NCI-H524 (cell line): Measurements from ENCODE around the gene LRP2BP.

ENCODE experiments used
- DNase-seq, 2 experiments: peaks; one replicate each; lab custom pipeline; 2025; lab: John Stamatoyannopoulos, UW

LRP2BP gene

DNA sequence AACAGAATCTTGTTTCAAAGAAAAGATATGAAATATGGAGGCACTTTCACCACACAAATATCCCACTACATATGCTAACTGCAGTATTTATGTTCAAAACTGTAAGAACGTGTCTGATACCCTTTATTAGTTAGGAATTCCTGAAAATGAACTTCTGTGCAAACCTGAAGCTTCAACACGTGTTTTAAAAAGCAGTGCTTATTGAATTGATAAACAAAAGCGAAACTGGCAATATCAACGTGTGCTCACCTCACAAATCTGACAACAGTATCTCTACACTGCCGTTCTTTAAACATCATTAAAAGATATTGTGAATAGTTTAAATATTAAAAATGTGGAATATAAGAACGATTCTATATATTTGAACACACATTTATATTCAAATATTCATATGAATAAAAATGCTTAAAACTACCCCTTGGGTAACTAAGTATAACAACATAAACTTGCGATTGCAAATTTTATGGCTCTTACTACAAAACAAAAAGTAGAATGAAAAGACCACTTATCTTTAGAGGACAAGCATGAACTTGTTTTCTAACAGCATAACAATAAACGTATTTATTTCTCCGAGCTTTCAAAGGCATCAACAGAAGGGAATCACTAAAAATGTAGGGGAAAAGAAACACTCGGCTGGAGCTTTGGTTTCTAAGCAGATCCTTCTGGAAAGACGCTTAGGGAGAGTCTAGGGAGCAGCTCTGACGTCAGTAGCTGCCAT lies at the start of gene LRP2BP:
Gene LRP2BP (minus strand): TSS at position 687 of the 718 bp plus-strand sequence. CDS start 17,738 bp downstream, outside the sequence.
- DNase-seq = no peak

DNA sequence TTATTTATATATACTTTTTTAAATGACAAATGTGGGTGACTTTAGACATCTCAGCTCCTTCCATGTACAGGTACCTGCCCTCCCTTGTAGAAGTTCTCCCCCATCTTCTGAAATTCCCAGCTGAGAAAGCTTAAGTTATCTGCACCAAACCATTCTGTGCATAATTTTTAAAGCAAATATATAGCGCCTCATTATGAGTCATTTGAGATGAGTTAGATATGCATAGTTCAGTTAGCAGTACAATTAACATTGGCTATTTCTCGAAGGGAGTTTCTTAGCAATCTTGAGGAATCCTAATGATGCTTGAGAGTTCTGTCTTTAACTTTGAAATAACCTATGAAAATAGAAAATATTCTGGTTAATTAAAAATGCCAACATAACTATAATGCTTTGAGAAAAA lies 49.5 kb upstream of the LRP2BP start:
- no peak for DNase-seq

DNA sequence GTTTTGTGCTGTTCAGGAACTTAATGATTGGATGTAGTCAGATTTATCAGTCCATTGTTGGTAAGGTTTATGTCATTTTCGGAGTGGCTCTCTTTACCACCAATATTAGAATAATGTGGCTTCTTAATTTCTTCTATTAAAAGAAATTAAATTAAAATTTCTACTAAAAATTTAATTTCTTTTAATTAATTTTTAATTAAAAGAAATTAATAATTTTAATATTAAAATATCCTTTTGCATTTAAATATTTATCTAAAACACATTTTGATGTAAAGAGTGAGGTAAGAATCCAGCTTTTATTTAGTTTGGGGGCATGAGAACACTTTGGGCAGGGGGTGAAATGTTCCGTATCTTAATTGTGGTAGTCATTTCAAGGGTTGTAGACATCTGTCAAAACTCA lies 45.8 kb upstream of the LRP2BP start:
- DNase-seq = no peak

DNA sequence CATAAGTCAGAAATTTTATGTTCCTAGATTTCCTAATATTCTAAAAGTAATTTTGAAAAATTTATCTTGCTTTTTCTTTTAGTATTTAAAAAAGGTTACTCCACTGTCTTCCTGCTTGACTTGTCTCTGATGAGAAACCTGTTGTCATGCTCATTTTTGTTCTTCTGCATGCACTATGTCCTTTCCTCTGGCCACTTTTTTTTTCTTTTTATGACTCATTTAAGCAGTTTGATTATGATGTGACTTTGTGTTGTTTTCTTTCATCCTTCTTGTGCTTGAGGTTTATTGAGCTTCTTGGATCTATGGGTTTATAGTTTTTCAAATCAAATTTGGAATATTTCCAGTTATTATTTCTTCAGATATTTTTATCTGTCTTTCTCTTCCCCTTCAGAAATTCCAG lies 42.1 kb upstream of the LRP2BP start:
- DNase-seq = no peak

DNA sequence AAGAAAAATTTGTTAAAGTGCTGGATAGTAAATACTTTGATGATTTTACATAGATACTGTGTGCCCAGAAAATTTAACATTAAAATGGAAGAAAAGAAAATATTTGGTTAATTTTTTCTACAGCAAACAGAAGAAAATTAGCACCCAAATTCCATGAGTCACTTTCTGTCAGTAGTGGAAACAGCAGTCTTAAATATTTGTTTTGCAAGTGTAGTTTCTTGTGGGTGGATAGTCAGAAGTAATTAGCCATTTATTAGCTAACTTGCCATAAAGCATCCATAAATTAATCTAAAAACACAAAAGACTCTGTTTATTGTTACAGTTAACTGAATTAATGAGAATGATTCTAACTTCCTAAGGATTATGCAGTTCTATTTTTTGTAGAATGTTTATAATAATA lies 39.7 kb upstream of the LRP2BP start:
- no peak for DNase-seq

DNA sequence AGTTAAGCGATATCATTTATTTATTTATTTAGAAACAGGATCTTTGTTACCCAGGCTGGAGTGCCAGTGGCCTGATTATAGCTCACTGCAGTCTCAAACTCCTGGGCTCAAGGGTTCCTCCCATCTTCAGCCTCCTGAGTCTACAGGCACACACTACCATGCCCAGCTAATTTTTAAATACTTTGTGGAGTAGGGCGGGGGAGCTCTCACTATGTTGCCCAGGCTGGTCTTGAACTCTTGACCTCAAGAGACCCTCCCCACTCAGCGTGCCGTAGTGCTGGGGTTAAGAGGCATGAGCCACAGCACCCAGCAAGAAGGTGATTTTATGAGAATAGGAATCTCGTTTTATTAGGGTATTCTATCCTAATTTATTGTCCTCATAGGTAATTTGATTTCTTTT lies 33.9 kb upstream of the LRP2BP start:
- DNase-seq = no peak

DNA sequence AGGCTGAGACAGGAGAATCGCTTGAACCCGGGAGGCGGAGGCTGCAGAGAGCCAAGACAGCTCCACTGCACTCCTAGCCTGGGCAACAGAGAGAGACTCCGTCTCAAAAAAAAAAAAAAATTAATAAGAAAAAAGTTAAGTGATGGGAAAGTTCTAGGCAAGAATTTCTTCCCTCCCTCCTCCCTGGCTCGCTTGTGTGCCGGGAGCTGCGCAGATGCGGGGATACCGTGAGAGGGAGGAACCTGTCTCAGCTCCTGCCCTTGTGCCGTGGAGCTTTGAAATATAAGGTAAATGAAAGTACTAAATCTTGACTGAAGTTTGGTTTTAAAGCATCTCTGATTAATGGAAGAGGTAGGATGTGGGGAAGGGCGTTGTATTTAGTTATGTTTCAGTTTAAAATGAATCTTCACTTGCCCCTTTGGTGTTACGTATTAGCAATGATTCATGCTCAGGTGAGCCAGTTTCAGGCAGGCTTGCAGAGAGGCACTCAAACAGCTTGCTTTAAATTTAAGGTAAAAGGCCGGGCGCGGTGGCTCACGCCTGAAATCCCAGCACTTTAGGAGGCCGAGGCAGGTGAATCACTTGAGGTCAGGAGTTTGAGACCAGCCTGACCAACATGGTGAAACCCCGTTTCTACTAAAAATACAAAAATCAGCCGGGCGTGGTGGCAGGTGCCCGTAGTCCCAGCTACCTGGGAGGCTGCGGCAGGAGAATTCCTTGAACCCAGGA lies 31.4 kb upstream of the LRP2BP start:
- DNase-seq = no peak

DNA sequence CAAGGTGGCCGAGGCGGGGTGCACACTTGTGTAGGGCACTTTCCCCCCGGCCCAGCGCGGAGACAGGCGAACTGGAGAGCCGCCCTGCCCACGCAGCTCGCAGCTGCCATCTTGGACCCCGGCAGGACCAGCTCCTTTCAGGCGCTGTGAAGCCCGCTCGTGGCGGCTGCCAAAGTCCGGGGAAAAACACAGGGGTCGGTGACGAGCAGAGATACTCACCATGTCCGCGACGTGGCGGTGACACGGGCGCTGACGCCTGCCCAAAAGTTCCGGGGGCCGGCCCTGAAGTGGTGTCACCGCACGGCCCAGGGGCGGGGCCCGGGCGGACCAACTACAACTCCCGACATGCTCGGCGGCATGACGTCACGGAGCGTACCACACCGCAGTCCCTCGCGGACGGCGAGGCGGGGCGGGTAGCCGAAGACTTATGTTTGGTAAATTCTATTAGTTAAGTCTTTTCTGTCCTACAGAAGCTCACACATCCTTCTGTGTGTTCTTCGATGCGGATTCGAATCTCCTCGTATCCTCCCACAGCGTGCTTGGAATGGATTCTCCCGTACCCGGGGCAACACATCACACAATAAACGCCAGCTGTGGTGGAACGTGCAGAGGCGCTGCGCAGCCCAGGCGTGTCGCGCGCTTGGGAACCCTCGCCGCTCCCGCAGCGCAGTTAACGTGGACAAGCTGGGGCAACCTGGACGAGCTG lies 30.1 kb upstream of the LRP2BP start, which contains the start of gene UFSP2:
Gene UFSP2 (minus strand): TSS at position 318 of the 706 bp plus-strand sequence. CDS start 96 bp downstream, at position 222.
- peak; percentile 69 to 78 for DNase-seq

DNA sequence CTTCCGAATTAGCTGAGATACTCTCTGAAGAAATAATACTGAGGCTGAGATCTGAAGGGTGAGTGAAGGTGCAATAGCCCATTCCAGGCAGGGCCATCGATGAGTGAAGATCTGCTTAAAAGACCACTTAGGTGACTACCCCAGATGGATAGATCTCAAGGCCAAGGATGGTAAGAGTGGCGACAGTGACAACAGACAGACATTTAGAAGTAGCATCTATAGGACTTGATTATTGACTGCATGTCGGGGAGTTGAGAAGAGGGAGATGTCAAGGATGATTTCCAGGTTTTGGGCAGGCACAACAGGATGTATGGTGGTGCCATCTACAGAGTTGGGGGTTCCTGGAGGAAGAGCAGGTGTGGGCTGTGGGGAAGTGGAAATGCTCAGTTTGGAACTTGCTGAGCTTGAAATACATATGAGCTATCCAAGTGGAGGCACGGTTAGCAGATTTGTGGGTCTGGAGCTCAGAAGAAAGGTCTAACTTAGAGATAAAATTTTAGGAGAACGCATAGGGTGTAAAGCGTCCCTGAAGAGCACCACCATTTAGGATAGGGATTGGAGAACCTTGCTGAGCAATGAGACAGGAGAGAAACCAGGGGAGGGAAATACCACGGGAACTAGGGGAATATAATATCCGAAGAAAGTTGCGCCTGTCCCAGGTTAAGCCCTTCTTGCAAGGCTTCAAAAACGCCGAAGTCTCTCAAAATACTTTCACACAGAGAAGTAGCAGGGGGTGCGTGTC lies 29.4 kb upstream of the LRP2BP start:
- DNase-seq = no peak

DNA sequence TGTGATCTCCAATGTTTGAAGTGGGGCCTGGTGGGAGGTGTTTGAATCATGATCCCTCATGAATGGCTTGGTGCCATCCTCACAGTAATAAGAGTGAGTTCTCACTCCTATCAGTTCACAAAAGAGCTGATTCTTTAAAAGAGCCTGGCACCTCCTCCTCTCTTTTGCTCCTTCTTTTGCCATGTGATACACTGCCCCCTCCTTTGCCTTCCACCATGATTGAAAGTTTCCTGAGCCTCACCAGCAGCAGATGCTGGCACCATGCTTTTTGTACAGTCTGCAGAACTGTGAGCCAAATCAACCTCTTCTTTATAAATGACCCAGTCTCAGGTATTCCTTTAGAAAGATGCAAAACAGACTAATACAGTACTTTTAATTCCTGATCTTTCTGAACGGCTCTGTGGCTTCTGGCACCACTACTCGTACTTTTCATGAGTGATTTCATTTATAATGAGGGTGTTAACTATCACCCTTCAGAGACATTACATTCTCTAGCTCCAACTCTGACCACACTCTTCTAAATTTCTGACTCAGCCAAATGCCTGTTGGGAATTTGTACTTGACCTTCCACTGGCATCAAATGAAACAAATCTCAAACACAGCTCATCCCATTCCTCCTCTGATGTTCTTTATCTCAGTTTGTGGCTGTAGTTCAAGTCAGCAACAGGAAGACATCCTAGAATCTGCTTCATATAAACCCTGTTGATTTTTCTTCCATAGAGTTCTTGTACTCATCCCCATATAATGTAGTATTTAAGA lies 25.8 kb upstream of the LRP2BP start:
- no peak for DNase-seq

DNA sequence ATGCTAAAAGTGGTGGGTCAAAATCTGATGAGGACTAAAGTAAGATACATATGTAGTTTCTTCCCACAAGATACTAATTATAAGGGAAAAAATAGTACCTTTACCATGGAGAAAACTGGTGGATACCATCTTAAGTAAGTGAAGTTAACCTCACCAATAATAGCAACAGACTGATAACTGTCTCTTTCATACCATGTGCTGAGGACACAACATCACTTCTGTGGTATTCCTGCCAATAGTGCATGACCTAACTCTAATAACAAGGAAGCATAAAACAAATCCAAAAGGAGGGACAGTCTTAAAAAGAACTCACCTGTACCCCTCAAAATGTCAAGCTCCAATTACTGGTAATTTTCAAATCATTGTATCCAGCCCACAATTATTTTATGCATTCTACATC lies 21.2 kb upstream of the LRP2BP start:
- no peak for DNase-seq

DNA sequence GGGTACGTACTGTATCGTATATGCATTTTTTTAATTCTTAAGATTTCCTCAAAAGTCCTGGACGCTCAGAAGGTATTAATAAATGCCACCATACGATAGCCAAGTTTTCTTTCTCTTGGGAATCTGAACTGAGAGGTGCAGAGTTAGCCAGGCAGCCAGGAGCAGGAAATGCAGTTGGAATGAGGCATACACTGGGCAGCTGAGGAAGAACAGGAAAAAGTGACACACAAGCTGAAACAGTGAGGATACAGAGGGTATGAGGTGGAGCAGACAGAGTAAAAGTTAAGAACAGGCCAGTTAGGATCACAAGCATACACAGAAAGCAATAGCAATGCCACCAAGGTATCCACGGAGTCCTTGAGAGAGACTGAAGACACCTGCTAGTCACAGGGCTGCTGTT lies 16.7 kb upstream of the LRP2BP start:
- DNase-seq = no peak

DNA sequence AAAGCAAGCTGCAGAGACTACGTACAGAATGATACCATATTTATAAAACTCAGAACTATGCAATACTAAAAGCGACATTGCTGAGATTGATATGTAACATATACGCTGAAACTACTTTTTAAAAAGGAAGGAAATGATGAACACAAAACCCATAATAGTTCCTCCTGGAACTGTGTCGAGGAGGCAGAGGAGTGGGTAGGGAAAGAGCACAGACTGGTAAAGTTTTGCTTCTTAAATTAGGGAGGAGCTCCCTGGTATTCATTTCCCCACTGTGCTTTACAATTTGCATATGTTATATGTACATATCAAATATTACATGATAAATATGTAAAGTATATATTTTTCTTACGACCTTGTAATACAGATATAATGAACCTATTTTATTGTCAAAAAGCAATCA lies 16.1 kb upstream of the LRP2BP start:
- DNase-seq = no peak

DNA sequence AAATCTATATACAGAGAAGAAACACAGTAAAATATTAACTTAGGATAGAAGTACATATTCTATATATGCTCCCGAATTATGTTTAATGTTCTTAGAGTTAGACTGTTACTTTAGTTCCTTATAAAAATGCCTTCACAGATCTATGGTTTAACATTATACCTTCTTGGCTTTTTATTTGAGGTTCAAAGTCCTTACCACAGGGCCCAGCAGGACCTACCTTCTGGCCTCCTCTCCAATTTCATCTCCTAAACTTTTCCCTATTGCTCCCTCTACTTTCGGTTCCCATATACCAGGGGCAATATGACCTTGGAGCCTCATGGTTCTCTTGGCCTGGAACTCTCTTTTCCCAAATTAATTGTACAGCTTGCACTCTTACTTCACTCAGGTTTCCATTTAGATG lies 12.7 kb upstream of the LRP2BP start:
- DNase-seq = no peak

DNA sequence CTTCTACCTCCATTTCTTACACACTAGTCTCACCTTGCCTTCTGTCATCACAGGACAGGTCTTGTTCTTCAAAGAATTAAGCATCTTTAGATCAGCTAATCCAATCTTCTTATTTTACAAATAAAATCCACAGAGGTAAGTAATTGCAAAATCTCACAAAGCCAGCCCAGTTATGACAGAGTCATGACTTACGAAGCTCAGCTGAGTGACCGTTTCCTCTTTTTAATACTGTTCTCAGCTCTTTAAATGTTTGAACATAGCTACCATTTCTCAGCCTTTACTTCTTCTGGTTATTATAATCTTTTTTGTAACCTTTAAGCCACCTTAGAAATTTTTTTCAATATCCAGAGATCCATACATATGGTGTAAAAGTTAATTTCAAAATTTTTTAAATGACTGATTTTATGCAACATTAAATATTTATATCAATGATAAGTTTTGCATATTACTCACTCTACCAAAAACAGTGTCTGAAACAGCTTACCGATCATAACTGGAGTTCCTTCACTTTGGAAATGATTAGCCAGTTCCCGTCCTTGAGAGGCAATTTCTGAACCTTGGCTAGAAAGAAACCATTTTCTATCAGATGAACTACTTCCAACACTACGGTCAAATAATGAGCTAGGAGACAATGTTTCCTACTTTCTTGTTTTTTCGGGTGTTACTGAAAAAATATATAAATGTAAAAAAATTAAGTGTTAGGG lies 9.7 kb upstream of the LRP2BP start:
- no peak for DNase-seq

DNA sequence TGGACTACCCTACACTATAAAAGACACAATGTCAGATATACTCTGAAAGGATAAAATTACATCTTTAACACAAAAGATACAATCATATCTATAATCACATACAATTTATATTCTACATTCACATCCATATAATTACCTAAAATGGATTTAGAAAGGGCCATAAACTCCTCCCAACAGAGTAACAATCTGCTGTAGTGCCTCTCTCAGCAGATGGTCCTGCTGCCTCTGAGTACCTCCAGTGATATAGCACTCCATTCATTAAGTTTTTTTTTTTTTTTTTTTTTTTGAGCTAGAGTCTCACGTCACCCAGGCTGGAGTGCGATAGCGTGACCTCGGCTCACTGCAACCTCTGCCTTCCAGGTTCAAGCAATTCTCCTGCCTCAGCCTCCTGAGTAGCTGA lies 8.3 kb upstream of the LRP2BP start:
- peak; percentile 44 to 76 for DNase-seq

DNA sequence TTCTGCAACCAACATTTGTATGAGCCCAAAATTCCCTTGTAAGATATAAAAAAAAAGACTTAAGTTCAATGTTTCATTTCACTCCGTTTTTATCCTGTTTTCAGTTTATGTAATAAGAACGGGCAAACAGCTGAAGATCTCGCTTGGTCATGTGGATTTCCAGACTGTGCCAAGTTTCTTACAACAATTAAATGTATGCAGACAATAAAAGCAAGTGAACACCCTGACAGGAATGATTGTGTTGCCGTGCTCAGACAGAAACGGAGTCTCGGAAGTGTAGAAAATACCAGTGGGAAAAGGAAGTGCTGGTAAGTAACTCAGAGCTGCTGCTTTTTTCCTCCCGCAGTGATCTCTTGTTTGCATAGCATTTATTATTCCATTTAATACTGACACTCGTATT lies 3.7 kb upstream of the LRP2BP start:
- peak in 1 of 2 experiments; percentile 39 for DNase-seq

DNA sequence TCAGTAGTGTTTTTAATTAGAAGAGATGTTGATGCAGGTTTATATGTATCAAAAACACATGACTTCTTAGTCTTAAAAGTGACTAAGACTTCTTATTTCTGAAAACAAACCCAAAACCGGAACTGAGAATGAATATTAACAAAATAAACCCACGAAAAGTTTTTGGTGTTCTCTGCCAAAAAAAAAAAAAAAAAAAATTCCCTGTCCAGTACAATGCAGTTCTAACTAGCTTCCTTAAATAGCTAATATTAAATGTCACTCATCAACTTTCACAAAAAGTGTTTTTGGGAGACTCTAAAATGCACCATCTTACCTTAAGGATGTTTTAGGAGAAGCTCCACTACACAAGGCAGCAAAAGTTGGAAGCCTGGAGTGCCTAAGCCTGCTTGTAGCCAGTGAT lies 2.9 kb upstream of the LRP2BP start:
- no peak for DNase-seq

DNA sequence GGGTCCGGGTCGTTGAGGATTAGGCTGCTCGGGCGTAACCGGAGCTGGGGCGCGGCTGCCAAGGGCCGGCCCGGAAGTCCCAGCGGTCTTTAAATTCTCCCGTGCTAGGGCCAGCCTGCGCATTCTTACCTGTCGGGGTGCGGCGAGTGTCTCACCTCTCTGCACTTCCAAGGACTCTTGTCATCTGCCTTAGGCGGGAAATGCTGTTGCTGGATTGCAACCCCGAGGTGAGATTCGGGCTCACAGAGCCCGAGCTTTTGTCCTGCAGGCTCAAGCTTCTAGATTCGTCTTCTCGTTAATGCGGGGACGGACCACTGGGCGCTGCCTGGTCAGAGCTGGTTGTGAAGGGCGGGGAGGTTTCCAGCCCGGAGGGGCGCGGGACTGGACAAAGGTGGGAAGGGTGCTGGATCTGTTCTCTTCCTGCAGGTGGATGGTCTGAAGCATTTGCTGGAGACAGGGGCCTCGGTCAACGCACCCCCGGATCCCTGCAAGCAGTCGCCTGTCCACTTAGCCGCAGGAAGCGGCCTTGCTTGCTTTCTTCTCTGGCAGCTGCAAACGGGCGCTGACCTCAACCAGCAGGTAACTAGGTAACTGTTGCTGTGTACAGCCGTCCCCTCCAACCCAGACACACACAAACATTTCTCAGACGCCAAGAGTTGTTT lies 1.1 kb upstream of the LRP2BP start, which contains the start of gene ANKRD37:
Gene ANKRD37 (plus strand): TSS at position 118 of the 662 bp plus-strand sequence. CDS start 83 bp downstream, at position 201.
- DNase-seq = peak in 1 of 2 experiments; percentile 42
